Breast epithelium (tissue), 4 donors: ENCODE data around the gene OLFML2B. TPM values are rescaled to one million over a fixed set of nuclear protein-coding genes. Genes with fewer than 3 reads are reported as not detected.

Experiments used
- DNase-seq, 2 donors: peaks; one replicate each; pipeline ENCODE4 v3.0.0-alpha.2; 2019; ENCODE audit warnings: low spot score in 2 of 2
- H3K27ac ChIP-seq, 2 donors: fragments of 200-600 bp; sonication (generic) in 1 of 2; one replicate each; pipeline ENCODE4 v1.5.1; 2016 to 2019; ENCODE audit warnings: mild to moderate bottlenecking in 1 of 2
- H3K27me3 ChIP-seq, 2 donors: fragments of 200-600 bp; sonication (generic) in 1 of 2; one replicate each; pipeline versions ENCODE4 v1.5.1 to v1.6.0; 2017 to 2019; ENCODE audit warnings: control low read depth in 1 of 2, mild to moderate bottlenecking in 1 of 2
- H3K36me3 ChIP-seq: fragments of 200-600 bp; one replicate; pipeline ENCODE4 v1.5.1; 2019
- H3K4me1 ChIP-seq, 2 donors: fragments of 200-600 bp; sonication (generic); one replicate each; pipeline ENCODE4 v1.5.1; 2016 to 2019; ENCODE audit warnings: control low read depth in 1 of 2
- H3K4me3 ChIP-seq, 3 donors: fragments of 200-600 bp; sonication (generic); 1 replicate in 2 of 3; 2 replicates in 1 of 3; pipeline ENCODE4 v1.5.1; 2016 to 2019; ENCODE audit warnings: mild to moderate bottlenecking in 3 of 3, moderate library complexity in 2 of 3
- H3K9me3 ChIP-seq, 2 donors: fragments of 200-600 bp; sonication (generic) in 1 of 2; one replicate each; pipeline ENCODE4 v1.5.1; 2016 to 2019; ENCODE audit warnings: control low read depth in 1 of 2
- POLR2A ChIP-seq: fragments of 450-650 bp; IDR thresholded peaks from one replicate; pipeline ENCODE4 v1.6.1; 2016; ENCODE audit warnings: antibody characterized with exemption, mild to moderate bottlenecking, moderate library complexity
- POLR2AphosphoS5 ChIP-seq, 3 donors: sonication (generic); formaldehyde crosslinking; IDR thresholded peaks; one replicate each; pipeline ENCODE4 v1.6.1; 2017; ENCODE audit warnings: antibody characterized with exemption in 3 of 3
- intact Hi-C: fragments of 100-400 bp; cut with DNase I; formaldehyde crosslinking; loops from one replicate; pipeline ENCODE4 v1.15.1; 2023; ENCODE audit warnings: low total_unique reads
- total RNA-seq, 3 donors: library from RNA; depleted of rRNA; stranded (reverse); fragments of >200 nt; gene quantifications; one replicate each; pipeline ENCODE4 v1.1.0, GENCODE V29; 2016
- TF ChIP-seq, protein P1 (sequence below), 3 donors: fragments of 450-650 bp; IDR thresholded peaks; one replicate each; pipeline ENCODE4 v1.5.1; 2016 to 2017; ENCODE audit warnings: antibody characterized with exemption in 3 of 3, mild to moderate bottlenecking in 3 of 3, moderate library complexity in 3 of 3

Gene OLFML2B
- total RNA-seq, 3 donors from 2014 or later, result 5.2 to 9.6 (median 7.3) TPM

DNA sequence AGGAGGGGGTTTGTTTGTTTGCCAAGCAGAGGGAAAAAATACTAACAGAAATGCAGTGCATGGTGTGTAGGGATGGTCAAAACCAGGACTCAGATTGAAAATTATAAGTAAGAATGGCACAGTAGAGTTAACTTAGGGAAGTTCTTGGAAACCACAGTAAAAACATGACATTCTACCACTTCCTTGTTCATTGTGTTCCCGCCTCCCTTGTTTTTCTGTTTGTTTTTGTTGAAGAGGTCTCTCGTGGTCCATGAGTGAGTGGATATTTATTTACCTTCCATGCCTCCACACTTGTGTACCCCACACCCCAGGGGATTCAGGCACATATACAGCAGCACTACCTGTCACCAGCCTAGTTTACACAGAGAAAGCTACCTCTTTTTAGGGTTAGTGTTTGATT, 69.6 kb downstream of the OLFML2B start:
- TF ChIP-seq, protein P1, sequence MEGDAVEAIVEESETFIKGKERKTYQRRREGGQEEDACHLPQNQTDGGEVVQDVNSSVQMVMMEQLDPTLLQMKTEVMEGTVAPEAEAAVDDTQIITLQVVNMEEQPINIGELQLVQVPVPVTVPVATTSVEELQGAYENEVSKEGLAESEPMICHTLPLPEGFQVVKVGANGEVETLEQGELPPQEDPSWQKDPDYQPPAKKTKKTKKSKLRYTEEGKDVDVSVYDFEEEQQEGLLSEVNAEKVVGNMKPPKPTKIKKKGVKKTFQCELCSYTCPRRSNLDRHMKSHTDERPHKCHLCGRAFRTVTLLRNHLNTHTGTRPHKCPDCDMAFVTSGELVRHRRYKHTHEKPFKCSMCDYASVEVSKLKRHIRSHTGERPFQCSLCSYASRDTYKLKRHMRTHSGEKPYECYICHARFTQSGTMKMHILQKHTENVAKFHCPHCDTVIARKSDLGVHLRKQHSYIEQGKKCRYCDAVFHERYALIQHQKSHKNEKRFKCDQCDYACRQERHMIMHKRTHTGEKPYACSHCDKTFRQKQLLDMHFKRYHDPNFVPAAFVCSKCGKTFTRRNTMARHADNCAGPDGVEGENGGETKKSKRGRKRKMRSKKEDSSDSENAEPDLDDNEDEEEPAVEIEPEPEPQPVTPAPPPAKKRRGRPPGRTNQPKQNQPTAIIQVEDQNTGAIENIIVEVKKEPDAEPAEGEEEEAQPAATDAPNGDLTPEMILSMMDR (IDR thresholded peaks at IDR 0.05), result no peak
- TF ChIP-seq POLR2A (no peak), POLR2AphosphoS5 (IDR thresholded peaks at IDR 0.05) (no peak)
- no peaks in the 10 kb centered on the region for H3K4me1 ChIP-seq
- intact Hi-C loops, result no loop called here
- no peak for DNase-seq
- no peak overlapping the region for H3K4me3 ChIP-seq
- H3K27ac ChIP-seq, result no peak overlapping the region
- H3K36me3 ChIP-seq, result no peaks in the 10 kb centered on the region
- H3K27me3 ChIP-seq, result no peaks in the 10 kb centered on the region
- no peaks in the 10 kb centered on the region for H3K9me3 ChIP-seq

DNA sequence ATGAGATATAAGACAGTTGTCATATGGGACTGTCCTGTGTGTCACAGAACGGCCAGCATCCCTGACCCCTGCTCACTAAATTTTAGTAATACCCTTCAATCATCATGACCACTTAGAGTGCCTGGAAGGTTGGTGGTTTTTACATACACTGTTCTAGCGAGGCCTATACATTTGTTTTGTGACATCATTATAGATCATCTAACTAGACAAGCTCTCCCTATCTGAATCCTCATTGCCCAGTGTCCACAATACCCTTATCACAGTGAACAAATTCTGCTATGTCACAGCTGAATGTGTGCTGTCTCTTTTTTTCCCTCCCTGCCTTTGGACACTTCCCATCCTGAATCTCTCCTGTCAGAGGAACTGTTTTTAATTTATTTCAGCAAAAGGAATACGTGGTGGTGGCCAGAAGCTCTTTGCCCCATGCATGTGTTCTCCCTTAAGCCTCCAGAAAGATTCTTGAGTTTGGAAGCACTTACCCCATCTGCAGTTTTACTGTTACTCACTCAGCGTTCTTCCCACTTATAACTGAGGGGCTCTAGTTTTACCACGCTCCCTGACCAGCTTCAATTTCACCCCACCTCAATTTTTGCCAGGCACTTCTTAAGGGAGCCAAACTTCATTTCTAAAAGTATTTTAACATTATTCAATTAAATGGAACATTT, 70.3 kb downstream of the OLFML2B start:
- no peaks in the 10 kb centered on the region for H3K36me3 ChIP-seq
- no peaks in the 10 kb centered on the region for H3K27me3 ChIP-seq
- no peak for TF ChIP-seq POLR2AphosphoS5 (IDR thresholded peaks at IDR 0.05)
- TF ChIP-seq, protein P1 (IDR thresholded peaks at IDR 0.05), result no peak
- no peak for TF ChIP-seq POLR2A
- H3K4me3 ChIP-seq, result no peak overlapping the region
- peak overlapping the region in 1 of 2 donors; percentile 16 for H3K27ac ChIP-seq
- no peak for DNase-seq
- H3K9me3 ChIP-seq, result no peaks in the 10 kb centered on the region
- H3K4me1 ChIP-seq, result no peaks in the 10 kb centered on the region
- intact Hi-C loops, result no loop called here

DNA sequence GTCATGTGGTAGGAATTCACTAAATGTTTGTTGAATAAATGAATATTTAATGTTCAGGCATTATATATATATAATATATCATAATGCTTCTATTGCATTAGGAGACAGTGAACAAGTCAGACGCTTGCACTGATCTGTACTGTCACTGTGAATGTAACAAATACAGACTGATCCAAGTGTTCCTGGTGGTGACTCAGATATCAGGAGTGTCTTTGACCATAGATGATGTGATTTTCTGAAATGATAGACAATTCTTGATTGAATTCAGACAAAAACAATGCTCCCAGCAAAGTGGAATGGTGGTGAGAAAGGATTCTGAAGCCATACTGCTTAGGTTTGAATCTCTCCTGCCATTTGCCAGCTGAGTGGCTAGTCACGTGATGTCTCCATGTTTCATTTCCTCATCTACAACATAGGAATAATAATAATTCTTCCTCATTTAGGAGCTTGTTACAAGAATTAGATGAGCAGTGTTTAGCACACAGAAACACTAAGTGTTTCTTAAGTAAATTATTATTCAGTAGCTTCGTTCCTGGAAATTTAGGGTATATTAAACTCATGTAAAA, 71.0 kb downstream of the OLFML2B start:
- no peaks in the 10 kb centered on the region for H3K4me1 ChIP-seq

GRCh38 chr1:161951646-161952045, 72.0 kb downstream of the OLFML2B start:
- no peak for DNase-seq
- Histone ChIP-seq H3K4me3 (no peak overlapping the region), H3K9me3 (no peaks in the 10 kb centered on the region), H3K27me3 (no peaks in the 10 kb centered on the region), H3K36me3 (no peaks in the 10 kb centered on the region), H3K4me1 (no peaks in the 10 kb centered on the region), H3K27ac (no peak overlapping the region)
- TF ChIP-seq, protein P1 (IDR thresholded peaks at IDR 0.05), result no peak
- TF ChIP-seq POLR2AphosphoS5 (IDR thresholded peaks at IDR 0.05) (no peak), POLR2A (no peak)
- intact Hi-C loops, result no loop called here

More for the DNA sequence above, 71.0 kb downstream of the OLFML2B start:
- Histone ChIP-seq H3K36me3 (no peaks in the 10 kb centered on the region), H3K9me3 (no peaks in the 10 kb centered on the region), H3K27ac (no peak overlapping the region), H3K27me3 (no peaks in the 10 kb centered on the region), H3K4me3 (no peak overlapping the region)
- TF ChIP-seq POLR2AphosphoS5 (IDR thresholded peaks at IDR 0.05) (no peak), POLR2A (no peak)
- TF ChIP-seq, protein P1 (IDR thresholded peaks at IDR 0.05), result no peak
- DNase-seq, result no peak
- intact Hi-C loops, result no loop called here

DNA sequence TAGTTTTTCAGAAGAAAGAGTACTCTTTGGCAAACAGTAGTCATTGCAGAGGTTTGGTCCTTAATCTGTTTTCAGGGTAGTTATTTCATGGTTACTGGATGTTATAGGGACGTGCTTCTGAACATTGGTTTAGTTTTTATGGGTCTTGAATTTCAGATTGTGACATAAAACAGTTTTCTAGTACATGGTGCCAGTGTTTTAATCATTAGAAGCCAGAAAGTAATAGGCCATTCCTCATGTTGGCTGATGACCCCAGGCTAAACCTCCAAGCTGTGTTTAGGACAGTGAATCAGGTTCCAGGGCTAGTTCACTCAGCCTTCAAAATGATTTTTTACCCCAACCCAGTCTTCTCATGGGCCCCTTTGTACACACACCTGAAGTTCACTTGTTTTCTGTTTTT, 73.3 kb downstream of the OLFML2B start:
- Histone ChIP-seq H3K4me3 (no peak overlapping the region), H3K36me3 (no peaks in the 10 kb centered on the region), H3K9me3 (no peaks in the 10 kb centered on the region), H3K4me1 (no peaks in the 10 kb centered on the region), H3K27ac (no peak overlapping the region), H3K27me3 (no peaks in the 10 kb centered on the region)
- intact Hi-C loops, result no loop called here
- DNase-seq, result no peak
- TF ChIP-seq POLR2A (no peak), POLR2AphosphoS5 (IDR thresholded peaks at IDR 0.05) (no peak)
- TF ChIP-seq, protein P1 (IDR thresholded peaks at IDR 0.05), result no peak
